Testis (tissue), 3 donors: ENCODE results near the gene MAPK11. TPM values are rescaled to one million over a fixed set of nuclear protein-coding genes. Genes with fewer than 3 reads are reported as not detected.

ENCODE experiments used
- DNase-seq: peaks from one replicate; pipeline ENCODE4 v3.0.0-alpha.2; 2019
- H3K27ac ChIP-seq, 2 donors: fragments of 200-600 bp; sonication (generic); one replicate each; pipeline ENCODE4 v1.5.1; 2019
- H3K27me3 ChIP-seq: fragments of 200-600 bp; sonication (generic); one replicate; pipeline ENCODE4 v1.5.1; 2019
- H3K36me3 ChIP-seq: fragments of 200-600 bp; sonication (generic); one replicate; pipeline ENCODE4 v1.5.1; 2017; ENCODE audit warnings: low read depth; ENCODE audit errors: missing control alignments
- H3K4me1 ChIP-seq: fragments of 200-600 bp; sonication (generic); one replicate; pipeline ENCODE4 v1.5.1; 2019
- H3K4me3 ChIP-seq, 2 donors: fragments of 200-600 bp; sonication (generic); one replicate each; pipeline ENCODE4 v1.5.1; 2017 to 2019
- H3K9me3 ChIP-seq: fragments of 200-600 bp; sonication (generic); one replicate; pipeline ENCODE4 v1.5.1; 2017
- CTCF ChIP-seq, 3 experiments: fragments of 450-650 bp in 2 of 3; fragments of 200-600 bp in 1 of 3; sonication (generic) in 1 of 3; IDR thresholded peaks; one replicate each; pipeline ENCODE4 v1.5.1; 2016 to 2019; ENCODE audit warnings: antibody characterized with exemption in 3 of 3, mild to moderate bottlenecking in 2 of 3, moderate library complexity in 1 of 3
- POLR2A ChIP-seq: fragments of 450-650 bp; IDR thresholded peaks from one replicate; pipeline ENCODE4 v1.6.1; 2017; ENCODE audit warnings: antibody characterized with exemption, mild to moderate bottlenecking, moderate library complexity
- WGBS, 2 donors: methylation state at CpG; one replicate each; pipeline ENCODE4 v1.1.5; 2018; 5-methylcytosine and 5-hydroxymethylcytosine counted together
- intact Hi-C: fragments of 100-400 bp; cut with DNase I; formaldehyde crosslinking; loops from one replicate; pipeline ENCODE4 v1.15.1; 2023; ENCODE audit warnings: low total_unique reads
- polyA plus RNA-seq: library from polyadenylated mRNA; stranded (reverse); fragments of 350-450 nt; fragmentation: Illumina TruSeq; extraction: RNeasy Lipid Tissue Mini Kit (QIAGEN cat#74804); gene quantifications from one replicate; pipeline ENCODE4 v1.2.3, GENCODE V29; 2014; ENCODE audit warnings: low read depth, low replicate concordance; ENCODE audit not compliant: insufficient read depth
- total RNA-seq, 2 donors: library from RNA; depleted of rRNA; stranded (reverse); fragments of >200 nt; gene quantifications; one replicate each; pipeline ENCODE4 v1.2.3, GENCODE V29; 2016

Gene MAPK11
- total and polyA plus RNA-seq, 3 donors from 2014 or later, result 6.4 to 10.7 (median 8.3) TPM

DNA sequence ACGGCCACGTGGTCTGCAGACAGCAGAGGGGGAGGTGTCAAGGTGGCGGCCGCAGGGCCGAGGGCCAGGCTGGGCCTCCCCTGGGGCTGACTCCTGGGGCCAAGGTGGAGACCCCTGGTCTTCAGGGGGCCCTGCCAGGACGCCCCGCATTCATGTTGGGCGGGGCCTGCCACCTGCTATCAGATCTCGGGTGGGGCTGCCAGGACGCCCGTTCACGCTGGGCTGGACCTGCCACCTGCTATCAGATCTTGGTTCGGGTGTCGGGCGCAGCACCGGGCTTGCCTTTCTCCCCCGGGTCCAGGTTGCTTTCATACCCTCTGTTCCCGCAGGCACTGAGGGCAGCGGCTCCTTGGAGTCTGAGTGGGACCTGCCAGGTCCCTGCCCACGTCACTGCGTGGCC, 16.1 kb upstream of the MAPK11 start:
- Histone ChIP-seq H3K4me1 (no peaks in the 10 kb centered on the region), H3K36me3 (no peaks in the 10 kb centered on the region), H3K27me3 (no peaks in the 10 kb centered on the region), H3K27ac (no peak overlapping the region), H3K9me3 (no peaks in the 10 kb centered on the region), H3K4me3 (no peak overlapping the region)
- no peak for DNase-seq
- TF ChIP-seq CTCF (IDR thresholded peaks at IDR 0.05), result no peak
- no peak for TF ChIP-seq POLR2A
- intact Hi-C loops, result no loop called here
- whole genome bisulfite sequencing, 2 donors, result 87 to 90% methylated on average over 7 to 14 of the region's 21 CpGs

- intact Hi-C loops, result no loop called here
- 94 to 96% methylated on average over 24 to 31 of the region's 34 CpGs for WGBS, 2 donors
- TF ChIP-seq CTCF (IDR thresholded peaks at IDR 0.05) (no peak), POLR2A (no peak)
- no peaks in the 10 kb centered on the region for H3K9me3 ChIP-seq
- no peaks in the 10 kb centered on the region for H3K27me3 ChIP-seq
- no peak overlapping the region for H3K27ac ChIP-seq
- no peaks in the 10 kb centered on the region for H3K4me1 ChIP-seq
- DNase-seq, result no peak
- no peak overlapping the region for H3K4me3 ChIP-seq
- no peaks in the 10 kb centered on the region for H3K36me3 ChIP-seq
These were observed 15.5 kb upstream of the MAPK11 start for GRCh38 chr22:50285568-50286229.

- intact Hi-C loops, result no loop called here
- no peak overlapping the region for H3K4me3 ChIP-seq
- H3K27ac ChIP-seq, result no peak overlapping the region
- no peaks in the 10 kb centered on the region for H3K4me1 ChIP-seq
- DNase-seq, result no peak
- TF ChIP-seq POLR2A (no peak), CTCF (IDR thresholded peaks at IDR 0.05) (no peak)
- H3K9me3 ChIP-seq, result no peaks in the 10 kb centered on the region
- 91 to 93% methylated on average over 9 to 13 of the region's 13 CpGs for WGBS, 2 donors
- no peaks in the 10 kb centered on the region for H3K27me3 ChIP-seq
- H3K36me3 ChIP-seq, result no peaks in the 10 kb centered on the region
These were observed 14.3 kb upstream of the MAPK11 start for GRCh38 chr22:50284479-50284878.

GRCh38 chr22:50283821-50284220, 13.6 kb upstream of the MAPK11 start:
- H3K9me3 ChIP-seq, result no peaks in the 10 kb centered on the region
- no peaks in the 10 kb centered on the region for H3K27me3 ChIP-seq
- DNase-seq, result no peak
- no peaks in the 10 kb centered on the region for H3K4me1 ChIP-seq
- H3K27ac ChIP-seq, result no peak overlapping the region
- 80 to 98% methylated on average over 2 to 29 of the region's 30 CpGs for WGBS, 2 donors
- intact Hi-C loops, result no loop called here
- H3K4me3 ChIP-seq, result no peak overlapping the region
- TF ChIP-seq CTCF (IDR thresholded peaks at IDR 0.05) (no peak), POLR2A (no peak)
- no peaks in the 10 kb centered on the region for H3K36me3 ChIP-seq
